Measurements from ENCODE around the gene TNPO3. TPM values are rescaled to one million over a fixed set of nuclear protein-coding genes. Genes with fewer than 3 reads are reported as not detected.
A peak's percentile ranks its signal among the peaks of the same experiment; 100 is the strongest.

The TNPO3 gene
- total and polyA plus RNA-seq, 10 of the 15 experiments (the other 5 are each of a cell fraction or from before 2014, with no cell fraction given), result 17.6 to 91.8 (median 65.9) TPM

DNA sequence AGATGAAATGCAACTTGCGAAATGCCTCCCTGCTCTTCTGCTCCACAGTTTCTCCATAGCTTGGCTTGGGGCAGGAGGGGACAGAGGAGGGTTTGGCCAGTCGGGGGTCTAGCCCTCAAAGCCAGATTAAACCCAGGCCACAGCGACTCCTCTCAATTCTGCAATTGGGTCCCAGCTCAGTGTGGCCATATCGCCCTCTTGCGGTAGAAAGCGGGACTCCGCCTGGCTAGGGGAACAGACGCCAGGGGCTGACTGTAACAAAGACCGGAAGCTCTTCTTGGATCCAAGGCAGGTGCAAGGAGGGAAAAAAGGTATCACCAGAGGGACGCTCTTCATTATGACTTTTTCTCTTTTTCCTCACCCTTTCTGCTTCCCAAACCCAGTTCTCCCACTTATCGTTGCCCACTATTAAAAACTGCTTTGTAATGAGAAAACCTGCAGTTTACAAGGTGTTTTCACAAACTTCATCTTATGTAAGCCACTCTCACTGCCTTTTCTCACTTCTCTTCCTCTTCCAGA, 36.6 kb upstream of the TNPO3 start (continued):
- TF ChIP-seq, protein P1, sequence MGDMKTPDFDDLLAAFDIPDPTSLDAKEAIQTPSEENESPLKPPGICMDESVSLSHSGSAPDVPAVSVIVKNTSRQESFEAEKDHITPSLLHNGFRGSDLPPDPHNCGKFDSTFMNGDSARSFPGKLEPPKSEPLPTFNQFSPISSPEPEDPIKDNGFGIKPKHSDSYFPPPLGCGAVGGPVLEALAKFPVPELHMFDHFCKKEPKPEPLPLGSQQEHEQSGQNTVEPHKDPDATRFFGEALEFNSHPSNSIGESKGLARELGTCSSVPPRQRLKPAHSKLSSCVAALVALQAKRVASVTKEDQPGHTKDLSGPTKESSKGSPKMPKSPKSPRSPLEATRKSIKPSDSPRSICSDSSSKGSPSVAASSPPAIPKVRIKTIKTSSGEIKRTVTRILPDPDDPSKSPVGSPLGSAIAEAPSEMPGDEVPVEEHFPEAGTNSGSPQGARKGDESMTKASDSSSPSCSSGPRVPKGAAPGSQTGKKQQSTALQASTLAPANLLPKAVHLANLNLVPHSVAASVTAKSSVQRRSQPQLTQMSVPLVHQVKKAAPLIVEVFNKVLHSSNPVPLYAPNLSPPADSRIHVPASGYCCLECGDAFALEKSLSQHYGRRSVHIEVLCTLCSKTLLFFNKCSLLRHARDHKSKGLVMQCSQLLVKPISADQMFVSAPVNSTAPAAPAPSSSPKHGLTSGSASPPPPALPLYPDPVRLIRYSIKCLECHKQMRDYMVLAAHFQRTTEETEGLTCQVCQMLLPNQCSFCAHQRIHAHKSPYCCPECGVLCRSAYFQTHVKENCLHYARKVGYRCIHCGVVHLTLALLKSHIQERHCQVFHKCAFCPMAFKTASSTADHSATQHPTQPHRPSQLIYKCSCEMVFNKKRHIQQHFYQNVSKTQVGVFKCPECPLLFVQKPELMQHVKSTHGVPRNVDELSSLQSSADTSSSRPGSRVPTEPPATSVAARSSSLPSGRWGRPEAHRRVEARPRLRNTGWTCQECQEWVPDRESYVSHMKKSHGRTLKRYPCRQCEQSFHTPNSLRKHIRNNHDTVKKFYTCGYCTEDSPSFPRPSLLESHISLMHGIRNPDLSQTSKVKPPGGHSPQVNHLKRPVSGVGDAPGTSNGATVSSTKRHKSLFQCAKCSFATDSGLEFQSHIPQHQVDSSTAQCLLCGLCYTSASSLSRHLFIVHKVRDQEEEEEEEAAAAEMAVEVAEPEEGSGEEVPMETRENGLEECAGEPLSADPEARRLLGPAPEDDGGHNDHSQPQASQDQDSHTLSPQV (IDR thresholded peaks at IDR 0.05), result peak; percentile 69; the same call in 1 of the 2 replicates
- TF ChIP-seq MEF2B (IDR thresholded peaks at IDR 0.05; ENCODE audit: partially characterized antibody, poor library complexity, severe bottlenecking), result peak; percentile 33
- TF ChIP-seq MTA3 (IDR thresholded peaks at IDR 0.05; ENCODE audit: borderline replicate concordance, low read length), result no peak
- no peak for TF ChIP-seq RELA (IDR thresholded peaks at IDR 0.05; ENCODE audit: borderline replicate concordance, partially characterized antibody)
- TF ChIP-seq, protein P2, sequence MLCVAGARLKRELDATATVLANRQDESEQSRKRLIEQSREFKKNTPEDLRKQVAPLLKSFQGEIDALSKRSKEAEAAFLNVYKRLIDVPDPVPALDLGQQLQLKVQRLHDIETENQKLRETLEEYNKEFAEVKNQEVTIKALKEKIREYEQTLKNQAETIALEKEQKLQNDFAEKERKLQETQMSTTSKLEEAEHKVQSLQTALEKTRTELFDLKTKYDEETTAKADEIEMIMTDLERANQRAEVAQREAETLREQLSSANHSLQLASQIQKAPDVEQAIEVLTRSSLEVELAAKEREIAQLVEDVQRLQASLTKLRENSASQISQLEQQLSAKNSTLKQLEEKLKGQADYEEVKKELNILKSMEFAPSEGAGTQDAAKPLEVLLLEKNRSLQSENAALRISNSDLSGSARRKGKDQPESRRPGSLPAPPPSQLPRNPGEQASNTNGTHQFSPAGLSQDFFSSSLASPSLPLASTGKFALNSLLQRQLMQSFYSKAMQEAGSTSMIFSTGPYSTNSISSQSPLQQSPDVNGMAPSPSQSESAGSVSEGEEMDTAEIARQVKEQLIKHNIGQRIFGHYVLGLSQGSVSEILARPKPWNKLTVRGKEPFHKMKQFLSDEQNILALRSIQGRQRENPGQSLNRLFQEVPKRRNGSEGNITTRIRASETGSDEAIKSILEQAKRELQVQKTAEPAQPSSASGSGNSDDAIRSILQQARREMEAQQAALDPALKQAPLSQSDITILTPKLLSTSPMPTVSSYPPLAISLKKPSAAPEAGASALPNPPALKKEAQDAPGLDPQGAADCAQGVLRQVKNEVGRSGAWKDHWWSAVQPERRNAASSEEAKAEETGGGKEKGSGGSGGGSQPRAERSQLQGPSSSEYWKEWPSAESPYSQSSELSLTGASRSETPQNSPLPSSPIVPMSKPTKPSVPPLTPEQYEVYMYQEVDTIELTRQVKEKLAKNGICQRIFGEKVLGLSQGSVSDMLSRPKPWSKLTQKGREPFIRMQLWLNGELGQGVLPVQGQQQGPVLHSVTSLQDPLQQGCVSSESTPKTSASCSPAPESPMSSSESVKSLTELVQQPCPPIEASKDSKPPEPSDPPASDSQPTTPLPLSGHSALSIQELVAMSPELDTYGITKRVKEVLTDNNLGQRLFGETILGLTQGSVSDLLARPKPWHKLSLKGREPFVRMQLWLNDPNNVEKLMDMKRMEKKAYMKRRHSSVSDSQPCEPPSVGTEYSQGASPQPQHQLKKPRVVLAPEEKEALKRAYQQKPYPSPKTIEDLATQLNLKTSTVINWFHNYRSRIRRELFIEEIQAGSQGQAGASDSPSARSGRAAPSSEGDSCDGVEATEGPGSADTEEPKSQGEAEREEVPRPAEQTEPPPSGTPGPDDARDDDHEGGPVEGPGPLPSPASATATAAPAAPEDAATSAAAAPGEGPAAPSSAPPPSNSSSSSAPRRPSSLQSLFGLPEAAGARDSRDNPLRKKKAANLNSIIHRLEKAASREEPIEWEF (IDR thresholded peaks at IDR 0.05; ENCODE audit: insufficient replicate concordance, low read depth, low read length), result peak; percentile 30
- TF ChIP-seq, protein P3, sequence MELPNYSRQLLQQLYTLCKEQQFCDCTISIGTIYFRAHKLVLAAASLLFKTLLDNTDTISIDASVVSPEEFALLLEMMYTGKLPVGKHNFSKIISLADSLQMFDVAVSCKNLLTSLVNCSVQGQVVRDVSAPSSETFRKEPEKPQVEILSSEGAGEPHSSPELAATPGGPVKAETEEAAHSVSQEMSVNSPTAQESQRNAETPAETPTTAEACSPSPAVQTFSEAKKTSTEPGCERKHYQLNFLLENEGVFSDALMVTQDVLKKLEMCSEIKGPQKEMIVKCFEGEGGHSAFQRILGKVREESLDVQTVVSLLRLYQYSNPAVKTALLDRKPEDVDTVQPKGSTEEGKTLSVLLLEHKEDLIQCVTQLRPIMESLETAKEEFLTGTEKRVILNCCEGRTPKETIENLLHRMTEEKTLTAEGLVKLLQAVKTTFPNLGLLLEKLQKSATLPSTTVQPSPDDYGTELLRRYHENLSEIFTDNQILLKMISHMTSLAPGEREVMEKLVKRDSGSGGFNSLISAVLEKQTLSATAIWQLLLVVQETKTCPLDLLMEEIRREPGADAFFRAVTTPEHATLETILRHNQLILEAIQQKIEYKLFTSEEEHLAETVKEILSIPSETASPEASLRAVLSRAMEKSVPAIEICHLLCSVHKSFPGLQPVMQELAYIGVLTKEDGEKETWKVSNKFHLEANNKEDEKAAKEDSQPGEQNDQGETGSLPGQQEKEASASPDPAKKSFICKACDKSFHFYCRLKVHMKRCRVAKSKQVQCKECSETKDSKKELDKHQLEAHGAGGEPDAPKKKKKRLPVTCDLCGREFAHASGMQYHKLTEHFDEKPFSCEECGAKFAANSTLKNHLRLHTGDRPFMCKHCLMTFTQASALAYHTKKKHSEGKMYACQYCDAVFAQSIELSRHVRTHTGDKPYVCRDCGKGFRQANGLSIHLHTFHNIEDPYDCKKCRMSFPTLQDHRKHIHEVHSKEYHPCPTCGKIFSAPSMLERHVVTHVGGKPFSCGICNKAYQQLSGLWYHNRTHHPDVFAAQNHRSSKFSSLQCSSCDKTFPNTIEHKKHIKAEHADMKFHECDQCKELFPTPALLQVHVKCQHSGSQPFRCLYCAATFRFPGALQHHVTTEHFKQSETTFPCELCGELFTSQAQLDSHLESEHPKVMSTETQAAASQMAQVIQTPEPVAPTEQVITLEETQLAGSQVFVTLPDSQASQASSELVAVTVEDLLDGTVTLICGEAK (IDR thresholded peaks at IDR 0.05; ENCODE audit: borderline replicate concordance), result 0 out of 2 replicates have a peak, but pooled peaks have one; percentile 16
- TF ChIP-seq KAT2A (conservative IDR thresholded peaks at IDR 0.05; ENCODE audit: control insufficient read depth, low read depth, low read length), result no peak
- TF ChIP-seq CHD1 (IDR thresholded peaks at IDR 0.05; ENCODE audit: low read depth, low read length), result no peak
- TF ChIP-seq YY1 (IDR thresholded peaks at IDR 0.05; ENCODE audit: low read depth, low read length), result peak; percentile 80
- TF ChIP-seq RB1 (IDR thresholded peaks at IDR 0.05; ENCODE audit: borderline replicate concordance), result 0 out of 2 replicates have a peak, but pooled peaks have one; percentile 50
- TF ChIP-seq DPF2 (IDR thresholded peaks at IDR 0.05), result peak; percentile 36; the same call in 1 of the 2 replicates
- peak; percentile 42; the same call in 1 of the 2 replicates for TF ChIP-seq ZNF24 (IDR thresholded peaks at IDR 0.05)
- no peak for TF ChIP-seq CHD2 (IDR thresholded peaks at IDR 0.05; ENCODE audit: borderline replicate concordance, low read depth, low read length)
- TF ChIP-seq, protein P4, sequence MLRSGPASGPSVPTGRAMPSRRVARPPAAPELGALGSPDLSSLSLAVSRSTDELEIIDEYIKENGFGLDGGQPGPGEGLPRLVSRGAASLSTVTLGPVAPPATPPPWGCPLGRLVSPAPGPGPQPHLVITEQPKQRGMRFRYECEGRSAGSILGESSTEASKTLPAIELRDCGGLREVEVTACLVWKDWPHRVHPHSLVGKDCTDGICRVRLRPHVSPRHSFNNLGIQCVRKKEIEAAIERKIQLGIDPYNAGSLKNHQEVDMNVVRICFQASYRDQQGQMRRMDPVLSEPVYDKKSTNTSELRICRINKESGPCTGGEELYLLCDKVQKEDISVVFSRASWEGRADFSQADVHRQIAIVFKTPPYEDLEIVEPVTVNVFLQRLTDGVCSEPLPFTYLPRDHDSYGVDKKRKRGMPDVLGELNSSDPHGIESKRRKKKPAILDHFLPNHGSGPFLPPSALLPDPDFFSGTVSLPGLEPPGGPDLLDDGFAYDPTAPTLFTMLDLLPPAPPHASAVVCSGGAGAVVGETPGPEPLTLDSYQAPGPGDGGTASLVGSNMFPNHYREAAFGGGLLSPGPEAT (IDR thresholded peaks at IDR 0.05; ENCODE audit: low read depth), result 0 out of 2 replicates have a peak, but pooled peaks have one; percentile 41
